ENCODE measurements around the gene SSBP3.

SSBP3 gene

GRCh38 chr1:54403405-54403804 lies 2.8 kb downstream of the SSBP3 start:
- H3K9ac ChIP-seq (ENCODE audit: low read depth, low read length): no peak overlapping the region
- no peaks in the 10 kb centered on the region for H3K27me3 ChIP-seq (ENCODE audit: control insufficient read depth, insufficient read depth, low read length)
- peaks cover 53% of the 10 kb centered on the region for H3K36me3 ChIP-seq (ENCODE audit: control insufficient read depth, insufficient read depth, low read length)
- peak overlapping the region; percentile 36 for H3K27ac ChIP-seq (ENCODE audit: low read depth, low read length)
- H3K9me3 ChIP-seq (ENCODE audit: control insufficient read depth, insufficient read depth, low read length): no peaks in the 10 kb centered on the region
- peaks cover 31% of the 10 kb centered on the region for H3K4me1 ChIP-seq (ENCODE audit: control insufficient read depth, insufficient read depth, low read length)
- H3K4me3 ChIP-seq (ENCODE audit: low read depth, low read length): peak overlapping the region; percentile 86

GRCh38 chr1:54402896-54403295 lies 3.3 kb downstream of the SSBP3 start:
- Histone ChIP-seq H3K27ac (ENCODE audit: low read depth, low read length) (no peak overlapping the region), H3K36me3 (ENCODE audit: control insufficient read depth, insufficient read depth, low read length) (peaks cover 58% of the 10 kb centered on the region), H3K4me1 (ENCODE audit: control insufficient read depth, insufficient read depth, low read length) (peaks cover 26% of the 10 kb centered on the region), H3K9ac (ENCODE audit: low read depth, low read length) (no peak overlapping the region), H3K4me3 (ENCODE audit: low read depth, low read length) (no peak overlapping the region), H3K9me3 (ENCODE audit: control insufficient read depth, insufficient read depth, low read length) (no peaks in the 10 kb centered on the region), H3K27me3 (ENCODE audit: control insufficient read depth, insufficient read depth, low read length) (no peaks in the 10 kb centered on the region)

GRCh38 chr1:54401799-54402198 lies 4.4 kb downstream of the SSBP3 start:
- no peaks in the 10 kb centered on the region for H3K9me3 ChIP-seq (ENCODE audit: control insufficient read depth, insufficient read depth, low read length)
- peaks cover 69% of the 10 kb centered on the region for H3K36me3 ChIP-seq (ENCODE audit: control insufficient read depth, insufficient read depth, low read length)
- H3K27me3 ChIP-seq (ENCODE audit: control insufficient read depth, insufficient read depth, low read length): no peaks in the 10 kb centered on the region
- H3K9ac ChIP-seq (ENCODE audit: low read depth, low read length): no peak overlapping the region
- H3K4me1 ChIP-seq (ENCODE audit: control insufficient read depth, insufficient read depth, low read length): peaks cover 23% of the 10 kb centered on the region
- H3K4me3 ChIP-seq (ENCODE audit: low read depth, low read length): no peak overlapping the region
- H3K27ac ChIP-seq (ENCODE audit: low read depth, low read length): no peak overlapping the region

GRCh38 chr1:54400329-54400728 lies 5.9 kb downstream of the SSBP3 start:
- Histone ChIP-seq H3K4me3 (ENCODE audit: low read depth, low read length) (no peak overlapping the region), H3K9me3 (ENCODE audit: control insufficient read depth, insufficient read depth, low read length) (no peaks in the 10 kb centered on the region), H3K36me3 (ENCODE audit: control insufficient read depth, insufficient read depth, low read length) (peaks cover 80% of the 10 kb centered on the region), H3K4me1 (ENCODE audit: control insufficient read depth, insufficient read depth, low read length) (peaks cover 23% of the 10 kb centered on the region), H3K27me3 (ENCODE audit: control insufficient read depth, insufficient read depth, low read length) (no peaks in the 10 kb centered on the region), H3K27ac (ENCODE audit: low read depth, low read length) (no peak overlapping the region), H3K9ac (ENCODE audit: low read depth, low read length) (no peak overlapping the region)

GRCh38 chr1:54399765-54400164 lies 6.4 kb downstream of the SSBP3 start:
- H3K9ac ChIP-seq (ENCODE audit: low read depth, low read length): no peak overlapping the region
- H3K27ac ChIP-seq (ENCODE audit: low read depth, low read length): no peak overlapping the region
- H3K4me3 ChIP-seq (ENCODE audit: low read depth, low read length): no peak overlapping the region
- H3K27me3 ChIP-seq (ENCODE audit: control insufficient read depth, insufficient read depth, low read length): no peaks in the 10 kb centered on the region
- no peaks in the 10 kb centered on the region for H3K9me3 ChIP-seq (ENCODE audit: control insufficient read depth, insufficient read depth, low read length)
- peaks cover 84% of the 10 kb centered on the region for H3K36me3 ChIP-seq (ENCODE audit: control insufficient read depth, insufficient read depth, low read length)
- H3K4me1 ChIP-seq (ENCODE audit: control insufficient read depth, insufficient read depth, low read length): peaks cover 22% of the 10 kb centered on the region

GRCh38 chr1:54398963-54399528 lies 7.1 kb downstream of the SSBP3 start:
- no peak overlapping the region for H3K9ac ChIP-seq (ENCODE audit: low read depth, low read length)
- H3K4me3 ChIP-seq (ENCODE audit: low read depth, low read length): no peak overlapping the region
- no peaks in the 10 kb centered on the region for H3K27me3 ChIP-seq (ENCODE audit: control insufficient read depth, insufficient read depth, low read length)
- peaks cover 15% of the 10 kb centered on the region for H3K4me1 ChIP-seq (ENCODE audit: control insufficient read depth, insufficient read depth, low read length)
- H3K36me3 ChIP-seq (ENCODE audit: control insufficient read depth, insufficient read depth, low read length): peaks cover 88% of the 10 kb centered on the region
- H3K9me3 ChIP-seq (ENCODE audit: control insufficient read depth, insufficient read depth, low read length): no peaks in the 10 kb centered on the region
- H3K27ac ChIP-seq (ENCODE audit: low read depth, low read length): no peak overlapping the region

GRCh38 chr1:54397980-54398379 lies 8.2 kb downstream of the SSBP3 start:
- H3K36me3 ChIP-seq (ENCODE audit: control insufficient read depth, insufficient read depth, low read length): peaks cover 92% of the 10 kb centered on the region
- no peak overlapping the region for H3K9ac ChIP-seq (ENCODE audit: low read depth, low read length)
- no peak overlapping the region for H3K27ac ChIP-seq (ENCODE audit: low read depth, low read length)
- H3K4me3 ChIP-seq (ENCODE audit: low read depth, low read length): no peak overlapping the region
- no peaks in the 10 kb centered on the region for H3K27me3 ChIP-seq (ENCODE audit: control insufficient read depth, insufficient read depth, low read length)
- no peaks in the 10 kb centered on the region for H3K9me3 ChIP-seq (ENCODE audit: control insufficient read depth, insufficient read depth, low read length)
- H3K4me1 ChIP-seq (ENCODE audit: control insufficient read depth, insufficient read depth, low read length): peaks cover 5% of the 10 kb centered on the region

- H3K4me1 ChIP-seq (ENCODE audit: control insufficient read depth, insufficient read depth, low read length): peaks cover 2% of the 10 kb centered on the region
- H3K27ac ChIP-seq (ENCODE audit: low read depth, low read length): no peak overlapping the region
- H3K27me3 ChIP-seq (ENCODE audit: control insufficient read depth, insufficient read depth, low read length): no peaks in the 10 kb centered on the region
- H3K4me3 ChIP-seq (ENCODE audit: low read depth, low read length): no peak overlapping the region
- peaks cover 92% of the 10 kb centered on the region for H3K36me3 ChIP-seq (ENCODE audit: control insufficient read depth, insufficient read depth, low read length)
- H3K9ac ChIP-seq (ENCODE audit: low read depth, low read length): no peak overlapping the region
- no peaks in the 10 kb centered on the region for H3K9me3 ChIP-seq (ENCODE audit: control insufficient read depth, insufficient read depth, low read length)
These were observed 9.1 kb downstream of the SSBP3 start for GRCh38 chr1:54397090-54397591.

GRCh38 chr1:54396261-54396933 lies 9.8 kb downstream of the SSBP3 start:
- Histone ChIP-seq H3K27ac (ENCODE audit: low read depth, low read length) (no peak overlapping the region), H3K36me3 (ENCODE audit: control insufficient read depth, insufficient read depth, low read length) (peaks cover 92% of the 10 kb centered on the region), H3K27me3 (ENCODE audit: control insufficient read depth, insufficient read depth, low read length) (no peaks in the 10 kb centered on the region), H3K9me3 (ENCODE audit: control insufficient read depth, insufficient read depth, low read length) (no peaks in the 10 kb centered on the region), H3K9ac (ENCODE audit: low read depth, low read length) (no peak overlapping the region), H3K4me3 (ENCODE audit: low read depth, low read length) (no peak overlapping the region), H3K4me1 (ENCODE audit: control insufficient read depth, insufficient read depth, low read length) (peaks cover 9% of the 10 kb centered on the region)

- Histone ChIP-seq H3K4me3 (ENCODE audit: low read depth, low read length) (no peak overlapping the region), H3K9ac (ENCODE audit: low read depth, low read length) (no peak overlapping the region), H3K27me3 (ENCODE audit: control insufficient read depth, insufficient read depth, low read length) (no peaks in the 10 kb centered on the region), H3K9me3 (ENCODE audit: control insufficient read depth, insufficient read depth, low read length) (no peaks in the 10 kb centered on the region), H3K27ac (ENCODE audit: low read depth, low read length) (no peak overlapping the region), H3K36me3 (ENCODE audit: control insufficient read depth, insufficient read depth, low read length) (peaks cover 91% of the 10 kb centered on the region), H3K4me1 (ENCODE audit: control insufficient read depth, insufficient read depth, low read length) (peaks cover 9% of the 10 kb centered on the region)
These were observed 10.8 kb downstream of the SSBP3 start for GRCh38 chr1:54395281-54395934.

- H3K27ac ChIP-seq (ENCODE audit: low read depth, low read length): no peak overlapping the region
- H3K9me3 ChIP-seq (ENCODE audit: control insufficient read depth, insufficient read depth, low read length): no peaks in the 10 kb centered on the region
- H3K36me3 ChIP-seq (ENCODE audit: control insufficient read depth, insufficient read depth, low read length): peaks cover 87% of the 10 kb centered on the region
- no peak overlapping the region for H3K9ac ChIP-seq (ENCODE audit: low read depth, low read length)
- H3K4me3 ChIP-seq (ENCODE audit: low read depth, low read length): no peak overlapping the region
- H3K4me1 ChIP-seq (ENCODE audit: control insufficient read depth, insufficient read depth, low read length): peaks cover 9% of the 10 kb centered on the region
- no peaks in the 10 kb centered on the region for H3K27me3 ChIP-seq (ENCODE audit: control insufficient read depth, insufficient read depth, low read length)
These were observed 12.1 kb downstream of the SSBP3 start for GRCh38 chr1:54394104-54394503.
